Spinal cord (tissue), 10 donors: Measurements from ENCODE around the gene MTPN. TPM values are rescaled to one million over a fixed set of nuclear protein-coding genes. Genes with fewer than 3 reads are reported as not detected.
A peak's percentile ranks its signal among the peaks of the same experiment; 100 is the strongest.

ENCODE experiments used
- DNase-seq, 6 donors: peaks; one replicate each; pipeline versions ENCODE4 v3.0.0 to v3.0.0-alpha.2; 2013 to 2015; ENCODE audit warnings: low spot score in 6 of 6, low read depth in 4 of 6
- H3K27ac ChIP-seq: one replicate; pipeline ENCODE4 v1.5.1; 2013; ENCODE audit warnings: low read depth, low read length, control low read depth
- H3K27me3 ChIP-seq: one replicate; pipeline ENCODE4 v1.6.1; 2013; ENCODE audit warnings: low read length; ENCODE audit not compliant: control insufficient read depth, insufficient read depth
- H3K36me3 ChIP-seq: one replicate; pipeline ENCODE4 v1.6.1; 2013; ENCODE audit warnings: low read length; ENCODE audit not compliant: control insufficient read depth, insufficient read depth
- H3K4me1 ChIP-seq: one replicate; pipeline ENCODE4 v1.6.1; 2013; ENCODE audit warnings: low read length; ENCODE audit not compliant: control insufficient read depth, insufficient read depth
- H3K4me3 ChIP-seq: one replicate; pipeline ENCODE4 v1.5.1; 2013; ENCODE audit warnings: low read depth, low read length, control low read depth
- H3K9me3 ChIP-seq: one replicate; pipeline ENCODE4 v1.6.1; 2013; ENCODE audit warnings: low read length; ENCODE audit not compliant: control insufficient read depth, insufficient read depth
- WGBS: methylation state at CpG from one replicate; pipeline ENCODE4 v1.1.5; 2013; ENCODE audit warnings: missing lambda C conversion rate; ENCODE audit not compliant: insufficient coverage; 5-methylcytosine and 5-hydroxymethylcytosine counted together
- polyA plus RNA-seq, 2 donors: library from polyadenylated mRNA; unstranded; fragments of 120-200 nt; gene quantifications; one replicate each; pipeline ENCODE4 v1.2.1, GENCODE V29; 2013; ENCODE audit not compliant: insufficient read length in 2 of 2
- total RNA-seq, 2 donors: library from RNA; depleted of rRNA in 1 of 2; stranded (reverse); fragments of 120-200 nt in 1 of 2; fragments of >200 nt in 1 of 2; gene quantifications; one replicate each; pipeline versions ENCODE4 v1.2.3 to v1.2.4, GENCODE V29; 2013 to 2014
- donor health status: healthy.

Gene MTPN
- total and polyA plus RNA-seq, 4 donors, result 80.0 to 220 (median 182) TPM

- peak overlapping the region; percentile 95 for H3K4me3 ChIP-seq
- no peak for DNase-seq
- WGBS, result 0% methylated on average over 9 of the region's 13 CpGs
- H3K9me3 ChIP-seq, result no peaks in the 10 kb centered on the region
- H3K4me1 ChIP-seq, result no peaks in the 10 kb centered on the region
- H3K27me3 ChIP-seq, result no peaks in the 10 kb centered on the region
- H3K36me3 ChIP-seq, result peaks cover 3% of the 10 kb centered on the region
- peak overlapping the region; percentile 74 for H3K27ac ChIP-seq
These were observed 700 bp downstream of the MTPN start for GRCh38 chr7:135976312-135977006.

- no peak for DNase-seq
- no peaks in the 10 kb centered on the region for H3K27me3 ChIP-seq
- H3K4me3 ChIP-seq, result no peak overlapping the region
- no peak overlapping the region for H3K27ac ChIP-seq
- no peaks in the 10 kb centered on the region for H3K4me1 ChIP-seq
- no peaks in the 10 kb centered on the region for H3K9me3 ChIP-seq
- WGBS, result no CpG with 5 or more reads among the region's 2 CpGs
- H3K36me3 ChIP-seq, result peaks cover 3% of the 10 kb centered on the region
These were observed 2.0 kb downstream of the MTPN start for GRCh38 chr7:135975166-135975565.

- no peak overlapping the region for H3K4me3 ChIP-seq
- H3K36me3 ChIP-seq, result peaks cover 3% of the 10 kb centered on the region
- no peaks in the 10 kb centered on the region for H3K9me3 ChIP-seq
- H3K27ac ChIP-seq, result no peak overlapping the region
- no peak for DNase-seq
- no CpG with 5 or more reads among the region's 1 CpG for WGBS
- no peaks in the 10 kb centered on the region for H3K27me3 ChIP-seq
- H3K4me1 ChIP-seq, result no peaks in the 10 kb centered on the region
These were observed 2.5 kb downstream of the MTPN start for GRCh38 chr7:135974667-135975066.

GRCh38 chr7:135971366-135971725, 5.8 kb downstream of the MTPN start:
- Histone ChIP-seq H3K36me3 (peaks cover 3% of the 10 kb centered on the region), H3K4me1 (no peaks in the 10 kb centered on the region), H3K4me3 (no peak overlapping the region), H3K27ac (no peak overlapping the region), H3K27me3 (no peaks in the 10 kb centered on the region), H3K9me3 (no peaks in the 10 kb centered on the region)
- no peak for DNase-seq

- Histone ChIP-seq H3K4me3 (no peak overlapping the region), H3K9me3 (no peaks in the 10 kb centered on the region), H3K27ac (no peak overlapping the region), H3K4me1 (no peaks in the 10 kb centered on the region), H3K36me3 (peaks cover 3% of the 10 kb centered on the region), H3K27me3 (no peaks in the 10 kb centered on the region)
- WGBS, result no CpG with 5 or more reads among the region's 1 CpG
- DNase-seq, result no peak
These were observed 6.3 kb downstream of the MTPN start for GRCh38 chr7:135970682-135971365.

GRCh38 chr7:135970045-135970444, 7.1 kb downstream of the MTPN start:
- no peaks in the 10 kb centered on the region for H3K4me1 ChIP-seq
- H3K36me3 ChIP-seq, result peaks cover 3% of the 10 kb centered on the region
- H3K4me3 ChIP-seq, result no peak overlapping the region
- WGBS, result 80% methylated on average over 1 of the region's 3 CpGs
- no peaks in the 10 kb centered on the region for H3K9me3 ChIP-seq
- H3K27ac ChIP-seq, result no peak overlapping the region
- H3K27me3 ChIP-seq, result no peaks in the 10 kb centered on the region
- no peak for DNase-seq

- Histone ChIP-seq H3K27me3 (no peaks in the 10 kb centered on the region), H3K36me3 (no peaks in the 10 kb centered on the region), H3K27ac (no peak overlapping the region), H3K4me3 (no peak overlapping the region), H3K4me1 (no peaks in the 10 kb centered on the region), H3K9me3 (no peaks in the 10 kb centered on the region)
- 100% methylated on average over 3 of the region's 9 CpGs for WGBS
- DNase-seq, result no peak
These were observed 10.7 kb downstream of the MTPN start for GRCh38 chr7:135966341-135967043.

GRCh38 chr7:135965602-135966001, 11.6 kb downstream of the MTPN start:
- DNase-seq, result no peak
- no CpG with 5 or more reads among the region's 1 CpG for WGBS
- H3K36me3 ChIP-seq, result no peaks in the 10 kb centered on the region
- no peaks in the 10 kb centered on the region for H3K9me3 ChIP-seq
- H3K4me3 ChIP-seq, result no peak overlapping the region
- no peak overlapping the region for H3K27ac ChIP-seq
- H3K27me3 ChIP-seq, result no peaks in the 10 kb centered on the region
- H3K4me1 ChIP-seq, result no peaks in the 10 kb centered on the region

GRCh38 chr7:135964791-135965190, 12.4 kb downstream of the MTPN start:
- H3K27ac ChIP-seq, result no peak overlapping the region
- no peak for DNase-seq
- WGBS, result no CpG with 5 or more reads among the region's 1 CpG

GRCh38 chr7:135964274-135964673, 12.9 kb downstream of the MTPN start:
- DNase-seq, result no peak
- Histone ChIP-seq H3K4me1 (no peaks in the 10 kb centered on the region), H3K36me3 (no peaks in the 10 kb centered on the region), H3K27ac (no peak overlapping the region), H3K27me3 (no peaks in the 10 kb centered on the region), H3K4me3 (no peak overlapping the region), H3K9me3 (no peaks in the 10 kb centered on the region)
- no CpG with 5 or more reads among the region's 2 CpGs for WGBS

More at GRCh38 chr7:135964791-135965190, 12.4 kb downstream of the MTPN start:
- no peaks in the 10 kb centered on the region for H3K4me1 ChIP-seq
- no peaks in the 10 kb centered on the region for H3K9me3 ChIP-seq
- H3K27me3 ChIP-seq, result no peaks in the 10 kb centered on the region
- no peak overlapping the region for H3K4me3 ChIP-seq
- no peaks in the 10 kb centered on the region for H3K36me3 ChIP-seq
